Keratinocyte (primary cell): ENCODE measurements around the gene OPN1MW. TPM values are rescaled to one million over a fixed set of nuclear protein-coding genes. Genes with fewer than 3 reads are reported as not detected.

Source experiments
- DNase-seq: peaks from one replicate; pipeline ENCODE4 v3.0.0-alpha.2; 2011; ENCODE audit warnings: low read depth, missing footprints, low spot score
- FAIRE-seq: peaks from 2 replicates; lab custom pipeline; 2011; peaks lifted over from hg19 to GRCh38; lab: Jason Lieb, UNC
- H2AFZ ChIP-seq: 2 replicates; pipeline ENCODE4 v1.6.0; 2012; ENCODE audit warnings: low read length, control low read depth, inconsistent platforms; ENCODE audit not compliant: control insufficient read depth
- H3K27ac ChIP-seq: 2 replicates; pipeline ENCODE4 v1.5.1; 2011; ENCODE audit warnings: low read length; ENCODE audit not compliant: control insufficient read depth, insufficient read depth
- H3K27me3 ChIP-seq: 3 replicates; pipeline ENCODE4 v1.6.0; 2011; ENCODE audit warnings: low read length; ENCODE audit not compliant: control insufficient read depth, insufficient read depth; ENCODE audit errors: extremely low read depth
- H3K36me3 ChIP-seq, 2 experiments: 2 replicates in 1 of 2; 3 replicates in 1 of 2; pipeline ENCODE4 v1.5.1; 2011; ENCODE audit warnings: low read length in 2 of 2, mild to moderate bottlenecking in 1 of 2; ENCODE audit not compliant: control insufficient read depth in 2 of 2, insufficient read depth in 2 of 2; ENCODE audit errors: extremely low read depth in 1 of 2
- H3K4me1 ChIP-seq: 3 replicates; pipeline ENCODE4 v1.5.1; 2011; ENCODE audit warnings: low read length; ENCODE audit not compliant: control insufficient read depth, insufficient read depth; ENCODE audit errors: extremely low read depth
- H3K4me2 ChIP-seq: 3 replicates; pipeline ENCODE4 v1.6.0; 2011; ENCODE audit warnings: low read depth, low read length; ENCODE audit not compliant: control insufficient read depth, insufficient read depth; ENCODE audit errors: extremely low read depth
- H3K4me3 ChIP-seq, 3 experiments: fragments of 200-600 bp in 1 of 3; sonication (generic) in 1 of 3; 2 replicates in 2 of 3; 3 replicates in 1 of 3; pipeline ENCODE4 v1.5.1; 2011 to 2016; ENCODE audit warnings: low read length in 3 of 3, mild to moderate bottlenecking in 3 of 3, control low read depth in 2 of 3, inconsistent platforms in 1 of 3, low read depth in 1 of 3, mixed read lengths in 1 of 3, mixed run types in 1 of 3, moderate library complexity in 1 of 3; ENCODE audit not compliant: control insufficient read depth in 2 of 3, insufficient read depth in 2 of 3; ENCODE audit errors: extremely low read depth in 1 of 3
- H3K79me2 ChIP-seq: 2 replicates; pipeline ENCODE4 v1.6.0; 2012; ENCODE audit warnings: low read length; ENCODE audit not compliant: control insufficient read depth, insufficient read depth
- H3K9ac ChIP-seq: 3 replicates; pipeline ENCODE4 v1.6.0; 2011; ENCODE audit warnings: low read length; ENCODE audit not compliant: control insufficient read depth, insufficient read depth; ENCODE audit errors: extremely low read depth
- H3K9me1 ChIP-seq: 3 replicates; pipeline ENCODE4 v1.6.0; 2011; ENCODE audit warnings: low read length; ENCODE audit not compliant: control insufficient read depth, insufficient read depth; ENCODE audit errors: extremely low read depth
- H3K9me3 ChIP-seq: 2 replicates; pipeline ENCODE4 v1.5.1; 2012; ENCODE audit warnings: low read depth, low read length; ENCODE audit not compliant: control insufficient read depth
- H4K20me1 ChIP-seq: 3 replicates; pipeline ENCODE4 v1.6.0; 2011; ENCODE audit warnings: low read length; ENCODE audit not compliant: control insufficient read depth, insufficient read depth; ENCODE audit errors: extremely low read depth
- EZH2 ChIP-seq: IDR thresholded peaks from one replicate; pipeline ENCODE4 v1.6.1; 2012; ENCODE audit warnings: inconsistent platforms, mild to moderate bottlenecking, low read length, moderate library complexity
- dilution Hi-C: fragments of 300-500 bp; cut with MboI; formaldehyde crosslinking; loops from one replicate; pipeline ENCODE4 v1.7.0; 2020; ENCODE audit warnings: low sequenced_read_pairs; ENCODE audit not compliant: extremely low pct_ligation_motif_present
- polyA plus RNA-seq, 5 experiments: library from polyadenylated mRNA; depleted of rRNA in 3 of 5; stranded (reverse) in 3 of 5; stranded (forward) in 1 of 5; unstranded in 1 of 5; fragments of >200 nt; gene quantifications; 1 replicate in 1 of 5; 2 replicates in 3 of 5; 3 replicates in 1 of 5; pipeline versions ENCODE4 v1.2.1 to v1.2.3, GENCODE V29; 2011 to 2012; ENCODE audit warnings: missing spikeins in 2 of 5, low read depth in 1 of 5, low replicate concordance in 1 of 5
- TF ChIP-seq, protein P1 (sequence below), 3 experiments: IDR thresholded peaks in 1 of 3; conservative IDR thresholded peaks in 1 of 3; optimal IDR thresholded peaks in 1 of 3; 2 replicates in 2 of 3; 3 replicates in 1 of 3; pipeline versions ENCODE3 to v1.5.1; 2011; ENCODE audit warnings: low read length in 3 of 3, mild to moderate bottlenecking in 3 of 3, moderate library complexity in 2 of 3, control low read depth in 1 of 3, inconsistent platforms in 1 of 3; ENCODE audit not compliant: insufficient read depth in 2 of 3; ENCODE audit errors: extremely low read depth in 1 of 3

OPN1MW gene
- polyA plus RNA-seq, 1 donor (not counting 4 experiments of a cell fraction or from before 2014, with no cell fraction given): not detected

DNA sequence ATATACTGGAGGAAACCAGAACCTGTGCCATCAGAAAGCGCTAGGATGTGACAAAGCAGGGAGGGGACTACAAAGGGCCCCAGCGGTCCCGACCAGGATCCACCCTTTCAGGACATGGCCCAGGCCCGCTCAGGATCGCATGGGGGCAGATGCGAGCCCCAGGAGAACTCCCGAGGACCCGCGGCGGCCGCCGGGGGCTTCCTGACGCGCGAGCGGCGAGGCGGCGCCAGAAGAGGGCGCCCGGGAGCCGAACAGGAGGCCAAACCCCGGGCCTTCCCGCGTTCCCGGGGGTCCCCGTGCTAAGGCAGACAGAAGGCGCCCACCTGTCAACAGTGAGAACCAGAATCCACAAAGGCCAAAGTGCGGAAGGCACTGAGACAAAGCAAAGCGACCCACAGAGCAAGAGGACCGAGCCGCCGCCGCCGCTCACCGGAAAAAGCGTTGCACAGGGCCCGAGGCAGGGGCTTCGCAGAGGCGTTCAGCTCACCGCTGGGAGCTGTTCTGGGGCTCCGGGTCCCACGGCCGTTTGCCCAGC lies 45.7 kb upstream of the OPN1MW start:
- no peaks in the 10 kb centered on the region for H3K36me3 ChIP-seq
- no peak for TF ChIP-seq EZH2
- TF ChIP-seq, protein P1, sequence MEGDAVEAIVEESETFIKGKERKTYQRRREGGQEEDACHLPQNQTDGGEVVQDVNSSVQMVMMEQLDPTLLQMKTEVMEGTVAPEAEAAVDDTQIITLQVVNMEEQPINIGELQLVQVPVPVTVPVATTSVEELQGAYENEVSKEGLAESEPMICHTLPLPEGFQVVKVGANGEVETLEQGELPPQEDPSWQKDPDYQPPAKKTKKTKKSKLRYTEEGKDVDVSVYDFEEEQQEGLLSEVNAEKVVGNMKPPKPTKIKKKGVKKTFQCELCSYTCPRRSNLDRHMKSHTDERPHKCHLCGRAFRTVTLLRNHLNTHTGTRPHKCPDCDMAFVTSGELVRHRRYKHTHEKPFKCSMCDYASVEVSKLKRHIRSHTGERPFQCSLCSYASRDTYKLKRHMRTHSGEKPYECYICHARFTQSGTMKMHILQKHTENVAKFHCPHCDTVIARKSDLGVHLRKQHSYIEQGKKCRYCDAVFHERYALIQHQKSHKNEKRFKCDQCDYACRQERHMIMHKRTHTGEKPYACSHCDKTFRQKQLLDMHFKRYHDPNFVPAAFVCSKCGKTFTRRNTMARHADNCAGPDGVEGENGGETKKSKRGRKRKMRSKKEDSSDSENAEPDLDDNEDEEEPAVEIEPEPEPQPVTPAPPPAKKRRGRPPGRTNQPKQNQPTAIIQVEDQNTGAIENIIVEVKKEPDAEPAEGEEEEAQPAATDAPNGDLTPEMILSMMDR (optimal IDR thresholded peaks at IDR 0.05 in 1 of 3, IDR thresholded peaks at IDR 0.05 in 1 of 3, conservative IDR thresholded peaks at IDR 0.05 in 1 of 3; ENCODE audit: extremely low read depth in 1 of 3, insufficient read depth in 2 of 3, low read length in 3 of 3): peak; percentile 47 to 73 (median 49)
- H3K4me3 ChIP-seq: peak overlapping the region in 2 of 3 experiments; percentile 8 to 33
- H3K27ac ChIP-seq: no peak overlapping the region
- no peaks in the 10 kb centered on the region for H3K27me3 ChIP-seq
- H4K20me1 ChIP-seq: no peaks in the 10 kb centered on the region
- peak overlapping the region; percentile 31 for H3K4me2 ChIP-seq
- H2AFZ ChIP-seq: no peak overlapping the region
- H3K79me2 ChIP-seq: no peaks in the 10 kb centered on the region
- dilution Hi-C loops: no loop called here
- H3K9ac ChIP-seq: no peak overlapping the region
- DNase-seq (no peak), FAIRE-seq (no peak)
- H3K4me1 ChIP-seq: no peaks in the 10 kb centered on the region
- H3K9me3 ChIP-seq: peaks cover 2% of the 10 kb centered on the region
- no peaks in the 10 kb centered on the region for H3K9me1 ChIP-seq

DNA sequence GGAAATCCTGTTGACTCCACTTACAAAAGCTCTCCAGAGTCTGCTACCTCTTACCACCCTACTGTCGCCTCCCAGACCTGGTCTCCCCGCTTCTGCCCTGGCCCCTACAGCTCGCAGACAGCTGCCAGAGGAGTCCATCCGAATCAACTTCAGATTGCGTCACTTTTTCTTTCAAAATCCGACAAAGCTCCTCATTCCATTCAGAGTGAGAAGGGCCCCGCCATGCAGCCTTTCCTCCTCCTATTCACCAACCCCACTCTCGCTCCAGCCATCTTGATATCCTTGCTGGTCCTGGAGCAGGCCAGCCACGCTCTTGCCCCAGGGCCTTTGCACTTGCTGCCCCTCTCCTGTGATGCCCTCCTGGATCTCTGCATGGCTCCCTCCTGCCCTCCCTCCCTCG lies 43.5 kb upstream of the OPN1MW start:
- Histone ChIP-seq H3K4me1 (no peaks in the 10 kb centered on the region), H4K20me1 (no peaks in the 10 kb centered on the region), H3K79me2 (no peaks in the 10 kb centered on the region), H3K36me3 (no peaks in the 10 kb centered on the region), H3K4me3 (no peak overlapping the region), H3K9me3 (peaks cover 5% of the 10 kb centered on the region), H3K9ac (no peak overlapping the region), H3K4me2 (no peak overlapping the region), H3K27ac (no peak overlapping the region), H3K9me1 (no peaks in the 10 kb centered on the region), H2AFZ (no peak overlapping the region), H3K27me3 (no peaks in the 10 kb centered on the region)
- TF ChIP-seq, protein P1 (optimal IDR thresholded peaks at IDR 0.05 in 1 of 3, IDR thresholded peaks at IDR 0.05 in 1 of 3, conservative IDR thresholded peaks at IDR 0.05 in 1 of 3; ENCODE audit: extremely low read depth in 1 of 3, insufficient read depth in 2 of 3, low read length in 3 of 3): no peak
- no peak for TF ChIP-seq EZH2
- dilution Hi-C loops: no loop called here
- no peak for FAIRE-seq
- DNase-seq: no peak
